Panc1 (cell line): ENCODE measurements around the gene STARD13. TPM values are rescaled to one million over a fixed set of nuclear protein-coding genes. Genes with fewer than 3 reads are reported as not detected.

Source experiments
- ATAC-seq: fragments of 200-7000 bp; cut with Tn5 transposase; 2 replicates; pipeline ENCODE4 v1.9.1; 2020; ENCODE audit warnings: mild to moderate bottlenecking, moderate library complexity
- BruUV-seq: library from RNA; stranded (reverse); fragments of 400-500 nt; replicated peaks from 2 replicates; lab custom pipeline; 2021; lab: Mats Ljungman, UMichigan
- CTCF ChIA-PET: fragments of 300-600 bp; sonication (Branson Sonifier 250); formaldehyde crosslinking; loops from one replicate; lab custom pipeline; 2022; ENCODE audit warnings: antibody characterized with exemption; lab: Charles Lee
- POLR2A ChIA-PET: fragments of 300-600 bp; sonication (Branson Sonifier 250); formaldehyde crosslinking; loops from one replicate; lab custom pipeline; 2022; ENCODE audit warnings: antibody characterized with exemption; lab: Charles Lee
- DNase-seq: peaks from one replicate; pipeline ENCODE4 v3.0.0-alpha.2; 2010; ENCODE audit warnings: low read depth, low spot score
- H3K27ac ChIP-seq: 2 replicates; pipeline ENCODE4 v1.5.1; 2011; ENCODE audit warnings: mild to moderate bottlenecking, low read length, inconsistent platforms
- H3K27me3 ChIP-seq: fragments of 200-500 bp; sonication (Bioruptor generic); 2 replicates; pipeline ENCODE4 v1.6.0; 2014; ENCODE audit warnings: low read length, inconsistent platforms; ENCODE audit not compliant: control insufficient read depth, insufficient read depth
- H3K36me3 ChIP-seq: fragments of 200-500 bp; sonication (Bioruptor generic); 2 replicates; pipeline ENCODE4 v1.5.1; 2014; ENCODE audit warnings: inconsistent platforms, mild to moderate bottlenecking, low read length, moderate library complexity; ENCODE audit not compliant: control insufficient read depth, insufficient read depth
- H3K4me1 ChIP-seq: 2 replicates; pipeline ENCODE4 v1.5.1; 2011; ENCODE audit warnings: inconsistent platforms, mild to moderate bottlenecking, low read length, moderate library complexity; ENCODE audit not compliant: control insufficient read depth, insufficient read depth
- H3K4me3 ChIP-seq, 2 experiments: 2 replicates each; pipeline ENCODE4 v1.5.1; 2011 to 2012; ENCODE audit warnings: low read depth in 2 of 2, low read length in 2 of 2, mild to moderate bottlenecking in 2 of 2, inconsistent platforms in 1 of 2, moderate library complexity in 1 of 2
- H3K9me3 ChIP-seq: fragments of 200-500 bp; sonication (Bioruptor generic); 2 replicates; pipeline ENCODE4 v1.5.1; 2014; ENCODE audit warnings: low read depth, mild to moderate bottlenecking, inconsistent platforms, low read length, moderate library complexity; ENCODE audit not compliant: control insufficient read depth, insufficient read depth
- CTCF ChIP-seq: fragments of 450-650 bp; IDR thresholded peaks from 2 replicates; pipeline ENCODE4 v1.5.1; 2017; ENCODE audit warnings: mild to moderate bottlenecking
- POLR2AphosphoS5 ChIP-seq: IDR thresholded peaks from 2 replicates; pipeline ENCODE4 v1.6.1; 2012; ENCODE audit warnings: mild to moderate bottlenecking, low read depth, low read length, moderate library complexity
- SIN3A ChIP-seq: IDR thresholded peaks from 2 replicates; pipeline ENCODE4 v1.6.1; 2012; ENCODE audit warnings: low read depth, mild to moderate bottlenecking, low read length, moderate library complexity, borderline replicate concordance; ENCODE audit not compliant: insufficient read depth
- TCF7L2 ChIP-seq: IDR thresholded peaks from 2 replicates; pipeline ENCODE4 v1.6.1; 2011; ENCODE audit warnings: mild to moderate bottlenecking, low read depth, low read length, inconsistent platforms
- in situ Hi-C: cut with HindIII; loops from 2 replicates; pipeline ENCODE4 v1.10.0; 2016; ENCODE audit warnings: low sequenced_read_pairs, low pct_unique_long_range_greater_than_20kb
- intact Hi-C: fragments of 100-400 bp; cut with micrococcal nuclease; formaldehyde crosslinking; loops from one replicate; pipeline ENCODE4 v1.10.0; 2022; ENCODE audit not compliant: unreplicated experiment
- total RNA-seq: library from RNA; stranded (reverse); gene quantifications from one replicate; pipeline ENCODE4 v1.2.1, GENCODE V29; 2021; ENCODE audit not compliant: unreplicated experiment
- TF ChIP-seq, protein P1 (sequence below), 2 experiments: IDR thresholded peaks; 2 replicates each; pipeline ENCODE4 v1.6.1; 2011 to 2012; ENCODE audit warnings: low read depth in 2 of 2, control low read depth in 1 of 2, low read length in 1 of 2, mild to moderate bottlenecking in 1 of 2, moderate library complexity in 1 of 2; ENCODE audit not compliant: insufficient read depth in 1 of 2

The STARD13 gene
- total RNA-seq, 1 experiment from 2014 or later, result 6.5 TPM

GRCh38 chr13:33334831-33335230, 49.3 kb upstream of the STARD13 start:
- H3K27me3 ChIP-seq, result no peaks in the 10 kb centered on the region
- POLR2A ChIA-PET, result no interaction called here
- no peak overlapping the region for H3K4me3 ChIP-seq
- H3K27ac ChIP-seq, result no peak overlapping the region
- no peaks in the 10 kb centered on the region for H3K9me3 ChIP-seq
- BruUV-seq, result no TSS peak
- ATAC-seq (no peak), DNase-seq (no peak)
- in situ Hi-C loops (no loop called here), intact Hi-C loops (no loop called here)
- CTCF ChIA-PET, result no interaction called here
- no peaks in the 10 kb centered on the region for H3K36me3 ChIP-seq
- no peaks in the 10 kb centered on the region for H3K4me1 ChIP-seq
- TF ChIP-seq POLR2AphosphoS5, result no peak
- TF ChIP-seq, protein P1, sequence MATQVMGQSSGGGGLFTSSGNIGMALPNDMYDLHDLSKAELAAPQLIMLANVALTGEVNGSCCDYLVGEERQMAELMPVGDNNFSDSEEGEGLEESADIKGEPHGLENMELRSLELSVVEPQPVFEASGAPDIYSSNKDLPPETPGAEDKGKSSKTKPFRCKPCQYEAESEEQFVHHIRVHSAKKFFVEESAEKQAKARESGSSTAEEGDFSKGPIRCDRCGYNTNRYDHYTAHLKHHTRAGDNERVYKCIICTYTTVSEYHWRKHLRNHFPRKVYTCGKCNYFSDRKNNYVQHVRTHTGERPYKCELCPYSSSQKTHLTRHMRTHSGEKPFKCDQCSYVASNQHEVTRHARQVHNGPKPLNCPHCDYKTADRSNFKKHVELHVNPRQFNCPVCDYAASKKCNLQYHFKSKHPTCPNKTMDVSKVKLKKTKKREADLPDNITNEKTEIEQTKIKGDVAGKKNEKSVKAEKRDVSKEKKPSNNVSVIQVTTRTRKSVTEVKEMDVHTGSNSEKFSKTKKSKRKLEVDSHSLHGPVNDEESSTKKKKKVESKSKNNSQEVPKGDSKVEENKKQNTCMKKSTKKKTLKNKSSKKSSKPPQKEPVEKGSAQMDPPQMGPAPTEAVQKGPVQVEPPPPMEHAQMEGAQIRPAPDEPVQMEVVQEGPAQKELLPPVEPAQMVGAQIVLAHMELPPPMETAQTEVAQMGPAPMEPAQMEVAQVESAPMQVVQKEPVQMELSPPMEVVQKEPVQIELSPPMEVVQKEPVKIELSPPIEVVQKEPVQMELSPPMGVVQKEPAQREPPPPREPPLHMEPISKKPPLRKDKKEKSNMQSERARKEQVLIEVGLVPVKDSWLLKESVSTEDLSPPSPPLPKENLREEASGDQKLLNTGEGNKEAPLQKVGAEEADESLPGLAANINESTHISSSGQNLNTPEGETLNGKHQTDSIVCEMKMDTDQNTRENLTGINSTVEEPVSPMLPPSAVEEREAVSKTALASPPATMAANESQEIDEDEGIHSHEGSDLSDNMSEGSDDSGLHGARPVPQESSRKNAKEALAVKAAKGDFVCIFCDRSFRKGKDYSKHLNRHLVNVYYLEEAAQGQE (IDR thresholded peaks at IDR 0.05; ENCODE audit: insufficient read depth in 1 of 2, low read depth in 2 of 2, low read length in 1 of 2), result no peak
- TF ChIP-seq CTCF, result no peak
- no peak for TF ChIP-seq TCF7L2
- no peak for TF ChIP-seq SIN3A

DNA sequence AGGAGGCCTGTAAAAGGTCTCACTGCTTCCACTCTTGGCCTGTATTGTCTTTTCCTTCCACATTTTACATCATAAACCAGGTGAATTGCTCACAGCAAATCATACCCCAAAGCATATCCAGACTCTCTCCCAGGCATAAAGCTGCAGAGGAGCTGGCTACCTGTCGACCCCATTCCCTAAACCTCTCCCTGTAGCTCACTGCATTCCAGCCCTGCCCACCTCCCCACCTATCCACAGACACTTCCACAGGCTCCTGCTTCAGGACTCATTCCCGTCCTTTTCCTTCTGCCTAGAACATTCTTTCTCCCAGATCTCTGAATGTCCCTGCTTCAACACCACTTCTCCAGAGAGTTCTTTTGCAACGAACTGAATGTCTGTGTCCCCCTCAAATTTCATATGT, 46.4 kb upstream of the STARD13 start:
- no peak for TF ChIP-seq SIN3A
- no peak for TF ChIP-seq CTCF
- TF ChIP-seq POLR2AphosphoS5, result no peak
- TF ChIP-seq, protein P1 (IDR thresholded peaks at IDR 0.05; ENCODE audit: insufficient read depth in 1 of 2, low read depth in 2 of 2, low read length in 1 of 2), result no peak
- no peak for TF ChIP-seq TCF7L2
- ChIA-PET POLR2A (no interaction called here), CTCF (no interaction called here)
- ATAC-seq, result no peak
- no peak for DNase-seq
- no peak overlapping the region for H3K4me3 ChIP-seq
- no peaks in the 10 kb centered on the region for H3K27me3 ChIP-seq
- H3K27ac ChIP-seq, result no peak overlapping the region
- no peaks in the 10 kb centered on the region for H3K4me1 ChIP-seq
- in situ Hi-C loops, result no loop called here
- intact Hi-C loops, result no loop called here
- no peaks in the 10 kb centered on the region for H3K36me3 ChIP-seq
- no TSS peak for BruUV-seq
- H3K9me3 ChIP-seq, result no peaks in the 10 kb centered on the region
